SK-N-SH treated with all-trans-retinoic acid at 6 μM for 48 hours (cell line): Measurements from ENCODE around the gene SLC12A6.

Source experiments
- ATAC-seq: fragments of 200-7000 bp; cut with Tn5 transposase; 3 replicates; pipeline ENCODE4 v1.9.1; 2020; ENCODE audit warnings: mild to moderate bottlenecking, moderate library complexity
- ARNTL ChIP-seq: fragments of 450-650 bp; formaldehyde crosslinking; IDR thresholded peaks from 2 replicates; pipeline ENCODE4 v1.5.0; 2020; ENCODE audit warnings: low read depth, mild to moderate bottlenecking, moderate library complexity, borderline replicate concordance
- BACH2 ChIP-seq: fragments of 250-450 bp; sonication (Bioruptor Pico); IDR thresholded peaks from 2 replicates; pipeline ENCODE4 v1.9.0; 2021; ENCODE audit warnings: mild to moderate bottlenecking, borderline replicate concordance
- CREB5 ChIP-seq: fragments of 250-450 bp; sonication (Bioruptor Pico); IDR thresholded peaks from 2 replicates; pipeline ENCODE4 v1.5.1; 2020; ENCODE audit warnings: low read depth, mild to moderate bottlenecking, moderate library complexity
- CSDC2 ChIP-seq: fragments of 250-450 bp; sonication (Bioruptor Pico); IDR thresholded peaks from 2 replicates; pipeline ENCODE4 v1.5.0; 2020; ENCODE audit warnings: mild to moderate bottlenecking, moderate library complexity
- CSRNP3 ChIP-seq: fragments of 250-450 bp; sonication (Bioruptor Pico); IDR thresholded peaks from 2 replicates; pipeline ENCODE4 v1.5.1; 2021; ENCODE audit warnings: mild to moderate bottlenecking, moderate library complexity
- ESRRG ChIP-seq: fragments of 250-450 bp; sonication (Bioruptor Pico); IDR thresholded peaks from 2 replicates; pipeline ENCODE4 v1.6.1; 2021; ENCODE audit warnings: mild to moderate bottlenecking
- GLIS3 ChIP-seq: fragments of 250-450 bp; sonication (Bioruptor Pico); IDR thresholded peaks from 2 replicates; pipeline ENCODE4 v1.5.0; 2020; ENCODE audit warnings: mild to moderate bottlenecking, moderate library complexity
- OSR1 ChIP-seq: fragments of 250-450 bp; sonication (Bioruptor Pico); IDR thresholded peaks from 2 replicates; pipeline ENCODE4 v1.8.0; 2022; ENCODE audit warnings: moderate library complexity, mild to moderate bottlenecking, inconsistent platforms
- PATZ1 ChIP-seq: fragments of 250-450 bp; sonication (Bioruptor Pico); IDR thresholded peaks from 2 replicates; pipeline ENCODE4 v1.8.0; 2020; ENCODE audit warnings: mild to moderate bottlenecking, moderate library complexity, borderline replicate concordance
- POU6F1 ChIP-seq: fragments of 250-450 bp; sonication (Bioruptor Pico); IDR thresholded peaks from 2 replicates; pipeline ENCODE4 v1.8.0; 2021; ENCODE audit warnings: low read depth, mild to moderate bottlenecking, moderate library complexity, borderline replicate concordance
- PPARA ChIP-seq: fragments of 250-450 bp; sonication (Bioruptor Pico); IDR thresholded peaks from 2 replicates; pipeline ENCODE4 v1.5.0; 2020; ENCODE audit warnings: mild to moderate bottlenecking, borderline replicate concordance
- RARB ChIP-seq: fragments of 250-450 bp; sonication (Bioruptor Pico); IDR thresholded peaks from 2 replicates; pipeline ENCODE4 v1.8.0; 2021; ENCODE audit warnings: mild to moderate bottlenecking, moderate library complexity
- SNAI2 ChIP-seq: fragments of 250-450 bp; sonication (Bioruptor Pico); IDR thresholded peaks from 2 replicates; pipeline ENCODE4 v1.5.0; 2020; ENCODE audit warnings: mild to moderate bottlenecking, moderate library complexity
- TCF4 ChIP-seq: fragments of 250-450 bp; sonication (Bioruptor Pico); IDR thresholded peaks from 2 replicates; pipeline ENCODE4 v1.8.0; 2021; ENCODE audit warnings: mild to moderate bottlenecking, moderate library complexity, borderline replicate concordance
- TOX ChIP-seq: fragments of 250-450 bp; sonication (Bioruptor Pico); IDR thresholded peaks from 2 replicates; pipeline ENCODE4 v1.8.0; 2021; ENCODE audit warnings: mild to moderate bottlenecking, moderate library complexity, borderline replicate concordance
- TSHZ2 ChIP-seq: fragments of 250-450 bp; sonication (Bioruptor Pico); IDR thresholded peaks from 2 replicates; pipeline ENCODE4 v1.5.0; 2020; ENCODE audit warnings: mild to moderate bottlenecking, moderate library complexity
- ZFP3 ChIP-seq: fragments of 250-450 bp; sonication (Bioruptor Pico); IDR thresholded peaks from 2 replicates; pipeline ENCODE4 v1.5.0; 2020; ENCODE audit warnings: mild to moderate bottlenecking, moderate library complexity
- ZNF565 ChIP-seq: fragments of 450-650 bp; formaldehyde crosslinking; conservative IDR thresholded peaks from 2 replicates; pipeline ENCODE4 v1.5.0; 2020; ENCODE audit warnings: low read depth, mild to moderate bottlenecking, moderate library complexity
- ZNF70 ChIP-seq: fragments of 450-650 bp; formaldehyde crosslinking; IDR thresholded peaks from 2 replicates; pipeline ENCODE4 v1.5.0; 2020; ENCODE audit warnings: mild to moderate bottlenecking, moderate library complexity
- ZNF8 ChIP-seq: fragments of 450-650 bp; formaldehyde crosslinking; IDR thresholded peaks from 2 replicates; pipeline ENCODE4 v1.5.0; 2020; ENCODE audit warnings: mild to moderate bottlenecking, moderate library complexity

SLC12A6 gene

GRCh38 chr15:34361278-34361677, 23.7 kb upstream of the SLC12A6 start:
- TF ChIP-seq PPARA (CRISPR knock-in tag) (no peak), RARB (CRISPR knock-in tag) (no peak), OSR1 (CRISPR knock-in tag) (no peak), CREB5 (CRISPR knock-in tag) (no peak), PATZ1 (CRISPR knock-in tag) (no peak), TSHZ2 (CRISPR knock-in tag) (no peak), CSRNP3 (CRISPR knock-in tag) (no peak), ZNF70 (CRISPR knock-in tag) (no peak), TOX (no peak), ARNTL (no peak), POU6F1 (no peak), GLIS3 (CRISPR knock-in tag) (no peak), CSDC2 (no peak), ZNF565 (CRISPR knock-in tag) (no peak), ESRRG (CRISPR knock-in tag) (no peak), BACH2 (no peak)
- ATAC-seq: no peak

- 0 out of 3 replicates have a peak, but pooled peaks have one; percentile 28 for ATAC-seq
- no peak for TF ChIP-seq PPARA (CRISPR knock-in tag)
- TF ChIP-seq POU6F1: no peak
- TF ChIP-seq ZNF8 (CRISPR knock-in tag): no peak
- no peak for TF ChIP-seq SNAI2 (CRISPR knock-in tag)
- no peak for TF ChIP-seq TCF4 (CRISPR knock-in tag)
- no peak for TF ChIP-seq CSRNP3 (CRISPR knock-in tag)
- no peak for TF ChIP-seq ZFP3 (CRISPR knock-in tag)
- no peak for TF ChIP-seq RARB (CRISPR knock-in tag)
- no peak for TF ChIP-seq TOX
- no peak for TF ChIP-seq ESRRG (CRISPR knock-in tag)
- TF ChIP-seq ARNTL: no peak
- TF ChIP-seq BACH2: no peak
- no peak for TF ChIP-seq ZNF565 (CRISPR knock-in tag)
- no peak for TF ChIP-seq CSDC2
Measured at GRCh38 chr15:34360298-34360697, 22.7 kb upstream of the SLC12A6 start.
